ENCODE measurements around the gene CHRNA4. TPM values are rescaled to one million over a fixed set of nuclear protein-coding genes. Genes with fewer than 3 reads are reported as not detected.

The CHRNA4 gene
- total RNA-seq, 4 donors from 2014 or later: 0.54 to 6.3 (median 1.9) TPM

DNA sequence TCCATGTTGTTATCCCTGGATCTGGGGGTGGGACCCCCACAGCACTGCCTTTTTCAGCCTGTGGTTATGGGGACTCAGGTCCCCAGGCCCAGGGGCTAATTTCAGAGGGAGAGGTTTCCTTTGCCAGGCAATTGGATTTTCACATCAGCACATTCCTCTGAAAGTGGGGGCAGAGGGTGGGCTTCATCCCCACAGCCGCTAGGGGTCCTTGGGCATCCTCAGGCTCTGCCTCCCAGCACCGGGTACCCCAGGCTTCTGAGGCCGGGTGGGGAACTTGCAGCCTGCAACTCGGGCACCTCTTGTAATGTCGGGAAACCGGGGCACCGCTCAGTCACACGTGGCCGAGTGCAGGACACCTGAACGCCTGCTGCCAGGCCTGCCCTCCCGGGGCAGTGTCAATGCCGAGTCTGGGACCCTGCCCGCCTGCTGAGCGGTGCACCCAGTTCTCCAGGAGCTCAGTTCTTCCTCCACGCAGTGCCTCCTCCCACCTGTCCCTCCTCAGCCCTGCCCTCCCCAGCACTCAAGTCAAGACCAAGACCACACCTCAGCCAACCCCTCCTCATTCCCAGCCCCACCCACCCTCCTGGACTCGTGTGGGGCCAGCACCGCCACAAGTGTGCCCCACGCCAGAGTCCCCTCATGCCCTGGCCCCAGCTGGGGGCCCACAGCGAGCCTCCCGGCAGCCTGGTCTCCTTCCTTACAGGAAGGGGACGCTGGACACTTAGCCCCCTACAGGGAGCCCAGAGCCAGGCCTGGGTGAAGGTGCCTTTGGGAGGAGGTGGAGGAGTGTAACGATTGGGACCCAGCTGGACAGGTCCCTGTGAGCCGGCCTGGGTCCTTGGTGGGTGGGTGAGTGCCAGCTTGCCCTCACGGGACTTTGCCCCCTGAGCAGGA lies 8.8 kb upstream of the CHRNA4 start:
- Histone ChIP-seq H3K27me3 (no peaks in the 10 kb centered on the region), H3K4me3 (replicated peaks in 1 of 3) (no peak overlapping the region), H3K36me3 (no peaks in the 10 kb centered on the region), H3K9me3 (no peaks in the 10 kb centered on the region), H3K27ac (no peak overlapping the region), H3K4me1 (no peaks in the 10 kb centered on the region)
- intact Hi-C loops (cut with DNase I): no loop called here
- TF ChIP-seq, protein P1, sequence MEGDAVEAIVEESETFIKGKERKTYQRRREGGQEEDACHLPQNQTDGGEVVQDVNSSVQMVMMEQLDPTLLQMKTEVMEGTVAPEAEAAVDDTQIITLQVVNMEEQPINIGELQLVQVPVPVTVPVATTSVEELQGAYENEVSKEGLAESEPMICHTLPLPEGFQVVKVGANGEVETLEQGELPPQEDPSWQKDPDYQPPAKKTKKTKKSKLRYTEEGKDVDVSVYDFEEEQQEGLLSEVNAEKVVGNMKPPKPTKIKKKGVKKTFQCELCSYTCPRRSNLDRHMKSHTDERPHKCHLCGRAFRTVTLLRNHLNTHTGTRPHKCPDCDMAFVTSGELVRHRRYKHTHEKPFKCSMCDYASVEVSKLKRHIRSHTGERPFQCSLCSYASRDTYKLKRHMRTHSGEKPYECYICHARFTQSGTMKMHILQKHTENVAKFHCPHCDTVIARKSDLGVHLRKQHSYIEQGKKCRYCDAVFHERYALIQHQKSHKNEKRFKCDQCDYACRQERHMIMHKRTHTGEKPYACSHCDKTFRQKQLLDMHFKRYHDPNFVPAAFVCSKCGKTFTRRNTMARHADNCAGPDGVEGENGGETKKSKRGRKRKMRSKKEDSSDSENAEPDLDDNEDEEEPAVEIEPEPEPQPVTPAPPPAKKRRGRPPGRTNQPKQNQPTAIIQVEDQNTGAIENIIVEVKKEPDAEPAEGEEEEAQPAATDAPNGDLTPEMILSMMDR (IDR thresholded peaks at IDR 0.05): no peak
- TF ChIP-seq POLR2A (IDR thresholded peaks at IDR 0.05): no peak
- 33 to 69% methylated on average over 11 to 20 of the region's 24 CpGs for WGBS, 2 donors
- DNase-seq: no peak

DNA sequence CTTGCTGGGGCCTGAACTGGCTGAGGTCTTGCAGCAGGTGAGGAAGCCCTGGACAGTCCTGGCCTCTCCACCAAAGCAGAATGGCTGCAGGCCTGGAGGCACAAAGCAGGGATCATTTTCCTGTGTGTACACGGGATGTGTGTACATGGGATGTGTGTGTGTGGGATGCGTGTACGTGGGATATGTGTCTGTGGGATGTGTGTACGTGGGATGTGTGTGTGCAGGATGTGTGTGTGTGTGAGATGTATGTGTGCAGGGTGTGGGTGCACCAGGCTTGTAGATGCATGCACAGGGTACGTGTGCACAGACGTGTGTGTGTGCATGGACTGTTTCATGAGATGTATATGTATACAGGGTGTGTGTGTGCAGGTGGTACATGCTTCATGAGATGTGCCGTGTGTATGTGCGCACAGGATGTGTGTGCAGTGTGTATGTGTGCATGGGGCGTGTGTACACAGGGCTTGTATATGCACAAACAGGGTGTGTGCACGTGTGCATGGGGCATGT lies 7.9 kb upstream of the CHRNA4 start:
- H3K27ac ChIP-seq: no peak overlapping the region
- H3K4me1 ChIP-seq: no peaks in the 10 kb centered on the region
- 94% methylated on average over 10 of the region's 10 CpGs for WGBS, 2 donors
- intact Hi-C loops (cut with DNase I): no loop called here
- no peaks in the 10 kb centered on the region for H3K36me3 ChIP-seq
- no peak for DNase-seq
- no peaks in the 10 kb centered on the region for H3K9me3 ChIP-seq
- H3K27me3 ChIP-seq: no peaks in the 10 kb centered on the region
- TF ChIP-seq, protein P1 (IDR thresholded peaks at IDR 0.05): no peak
- TF ChIP-seq POLR2A (IDR thresholded peaks at IDR 0.05): no peak
- no peak overlapping the region for H3K4me3 ChIP-seq (replicated peaks in 1 of 3)

DNA sequence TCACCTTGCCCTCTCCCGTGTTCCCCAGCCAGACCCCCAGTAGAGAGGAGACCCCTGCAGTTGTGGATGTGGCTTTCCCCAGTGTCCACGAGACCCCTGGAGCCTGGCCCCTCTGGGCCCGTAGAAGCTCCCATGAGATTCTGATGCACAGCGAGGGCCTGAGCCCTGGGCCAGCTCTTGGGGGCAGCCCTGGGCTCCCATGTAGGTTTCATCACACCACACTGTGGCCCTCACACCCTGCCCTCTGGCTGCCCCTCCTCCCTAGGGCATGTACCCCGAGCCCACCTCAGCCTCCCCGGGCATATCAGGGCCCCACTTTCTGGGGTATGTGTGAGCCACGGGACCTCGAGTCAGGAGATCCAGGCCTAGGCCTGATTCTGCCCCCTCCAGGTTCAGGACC lies 7.0 kb upstream of the CHRNA4 start:
- Histone ChIP-seq H3K4me1 (no peaks in the 10 kb centered on the region), H3K27ac (no peak overlapping the region), H3K4me3 (replicated peaks in 1 of 3) (no peak overlapping the region), H3K36me3 (no peaks in the 10 kb centered on the region), H3K27me3 (no peaks in the 10 kb centered on the region), H3K9me3 (no peaks in the 10 kb centered on the region)
- intact Hi-C loops (cut with DNase I): no loop called here
- WGBS, 2 donors: 87 to 88% methylated on average over 6 to 8 of the region's 8 CpGs
- TF ChIP-seq, protein P1 (IDR thresholded peaks at IDR 0.05): no peak
- no peak for TF ChIP-seq POLR2A (IDR thresholded peaks at IDR 0.05)
- no peak for DNase-seq

DNA sequence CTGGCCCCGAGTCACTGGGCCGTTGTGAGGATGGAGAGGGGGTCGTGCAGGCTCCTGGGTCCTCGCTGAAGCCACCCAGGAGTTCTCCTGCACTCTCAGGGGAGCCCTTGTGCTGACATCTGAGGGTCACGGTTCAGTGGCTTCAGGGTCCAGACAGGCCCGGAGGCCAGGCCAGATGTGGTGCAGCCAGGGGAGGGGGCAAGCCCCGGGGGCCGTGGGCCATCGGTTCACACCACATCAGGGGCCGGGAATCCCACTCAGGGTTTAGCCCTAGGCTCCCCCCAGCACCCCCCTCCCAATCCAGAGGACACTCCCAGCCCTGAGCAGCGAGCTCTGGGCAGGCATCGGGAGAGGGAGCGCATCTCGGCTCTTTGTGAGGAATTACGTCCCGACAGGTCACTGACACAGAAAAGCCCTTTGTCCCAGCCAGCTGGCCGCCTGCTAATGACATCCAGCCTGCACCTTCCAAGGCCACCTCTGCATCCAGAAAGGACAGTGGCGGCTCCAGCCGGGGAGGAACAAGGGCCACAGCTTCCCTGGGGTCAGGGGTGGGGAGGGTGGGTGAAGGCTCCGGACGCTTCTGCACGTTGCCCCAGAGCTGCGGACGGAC lies 6.4 kb upstream of the CHRNA4 start:
- H3K4me1 ChIP-seq: no peaks in the 10 kb centered on the region
- H3K27ac ChIP-seq: no peak overlapping the region
- TF ChIP-seq POLR2A (IDR thresholded peaks at IDR 0.05): no peak
- TF ChIP-seq, protein P1 (IDR thresholded peaks at IDR 0.05): no peak
- no peak for DNase-seq
- no peak overlapping the region for H3K4me3 ChIP-seq (replicated peaks in 1 of 3)
- intact Hi-C loops (cut with DNase I): no loop called here
- no peaks in the 10 kb centered on the region for H3K36me3 ChIP-seq
- no peaks in the 10 kb centered on the region for H3K27me3 ChIP-seq
- WGBS, 2 donors: 40% methylated on average over 2 to 4 of the region's 24 CpGs
- H3K9me3 ChIP-seq: no peaks in the 10 kb centered on the region
